Endothelial cell (in vitro differentiated cells): ENCODE data around the gene CHEK2. TPM values are rescaled to one million over a fixed set of nuclear protein-coding genes. Genes with fewer than 3 reads are reported as not detected.
"Not testable (repeated sequence)": the region's sequence is repeated elsewhere in the genome, so short reads cannot be mapped to it uniquely, and the experiment has no call there.

Experiments used
- DNase-seq: peaks from one replicate; pipeline ENCODE4 v3.0.0; 2021; ENCODE audit warnings: low spot score
- H3K27ac Mint-ChIP-seq: one replicate; pipeline ENCODE4 v1.8.0; 2021; ENCODE audit warnings: mixed read lengths, inconsistent platforms; ENCODE audit not compliant: unreplicated experiment
- H3K27me3 Mint-ChIP-seq: one replicate; pipeline ENCODE4 v1.8.0; 2021; ENCODE audit warnings: mild to moderate bottlenecking, moderate library complexity, mixed read lengths, inconsistent platforms; ENCODE audit not compliant: unreplicated experiment
- H3K36me3 Mint-ChIP-seq: one replicate; pipeline ENCODE4 v1.8.0; 2021; ENCODE audit warnings: mild to moderate bottlenecking, low read depth, mixed read lengths, inconsistent platforms; ENCODE audit not compliant: unreplicated experiment
- H3K4me1 Mint-ChIP-seq: one replicate; pipeline ENCODE4 v1.8.0; 2021; ENCODE audit warnings: mild to moderate bottlenecking, mixed read lengths, inconsistent platforms; ENCODE audit not compliant: unreplicated experiment
- H3K4me3 Mint-ChIP-seq: one replicate; pipeline ENCODE4 v1.8.0; 2021; ENCODE audit warnings: mild to moderate bottlenecking, mixed read lengths, inconsistent platforms; ENCODE audit not compliant: unreplicated experiment
- H3K9me3 Mint-ChIP-seq: one replicate; pipeline ENCODE4 v1.8.0; 2021; ENCODE audit warnings: mixed read lengths, inconsistent platforms; ENCODE audit not compliant: unreplicated experiment
- CTCF ChIP-seq: fragments of 200-600 bp; sonication (generic); IDR thresholded peaks from one replicate; pipeline ENCODE4 v1.5.0; 2021; ENCODE audit warnings: antibody characterized with exemption; ENCODE audit not compliant: unreplicated experiment
- total RNA-seq: library from RNA; stranded (reverse); fragmentation: NEBNext Ultra II Directional; extraction: Animal tissue kit (Norgen Biotek cat#: 25700); gene quantifications from one replicate; pipeline ENCODE4 v1.2.1, GENCODE V29; 2021; ENCODE audit not compliant: unreplicated experiment

Gene CHEK2
- total RNA-seq, 1 donor from 2014 or later: 11.2 TPM

GRCh38 chr22:28771195-28771791 lies 29.7 kb upstream of the CHEK2 start:
- Mint-ChIP-seq H3K27me3 (peaks cover 1% of the 10 kb centered on the region), H3K9me3 (no peaks in the 10 kb centered on the region), H3K4me1 (peaks cover 5% of the 10 kb centered on the region), H3K27ac (no peak overlapping the region), H3K36me3 (peaks cover 6% of the 10 kb centered on the region), H3K4me3 (peak overlapping the region; percentile 26)
- no peak for DNase-seq
- TF ChIP-seq CTCF: no peak

GRCh38 chr22:28769394-28770085 lies 27.9 kb upstream of the CHEK2 start:
- Mint-ChIP-seq H3K27me3 (peaks cover 1% of the 10 kb centered on the region), H3K9me3 (no peaks in the 10 kb centered on the region), H3K36me3 (peaks cover 6% of the 10 kb centered on the region), H3K27ac (peak overlapping the region; percentile 70), H3K4me3 (peak overlapping the region; percentile 60), H3K4me1 (peaks cover 5% of the 10 kb centered on the region)
- DNase-seq: no peak
- TF ChIP-seq CTCF: no peak

GRCh38 chr22:28768701-28769393 lies 27.2 kb upstream of the CHEK2 start:
- TF ChIP-seq CTCF: no peak
- H3K4me1 Mint-ChIP-seq: peaks cover 5% of the 10 kb centered on the region
- peaks cover 1% of the 10 kb centered on the region for H3K27me3 Mint-ChIP-seq
- peaks cover 6% of the 10 kb centered on the region for H3K36me3 Mint-ChIP-seq
- no peak overlapping the region for H3K4me3 Mint-ChIP-seq
- H3K27ac Mint-ChIP-seq: no peak overlapping the region
- no peaks in the 10 kb centered on the region for H3K9me3 Mint-ChIP-seq
- DNase-seq: no peak

- no peaks in the 10 kb centered on the region for H3K9me3 Mint-ChIP-seq
- TF ChIP-seq CTCF: no peak
- no peak overlapping the region for H3K4me3 Mint-ChIP-seq
- H3K27me3 Mint-ChIP-seq: no peaks in the 10 kb centered on the region
- no peak for DNase-seq
- H3K36me3 Mint-ChIP-seq: no peaks in the 10 kb centered on the region
- H3K4me1 Mint-ChIP-seq: no peaks in the 10 kb centered on the region
- H3K27ac Mint-ChIP-seq: no peak overlapping the region
Observed at GRCh38 chr22:28766628-28767027, 25.0 kb upstream of the CHEK2 start.

GRCh38 chr22:28762000-28762399 lies 20.4 kb upstream of the CHEK2 start:
- H3K9me3 Mint-ChIP-seq, H3K27me3 Mint-ChIP-seq, H3K27ac Mint-ChIP-seq, H3K36me3 Mint-ChIP-seq, H3K4me3 Mint-ChIP-seq, DNase-seq, H3K4me1 Mint-ChIP-seq: not testable (repeated sequence)
